Right lobe of liver (tissue), 4 donors: ENCODE results near the gene LRMDA.

Source experiments
- CTCF ChIP-seq, 4 donors: fragments of 200-600 bp in 3 of 4; fragments of 450-650 bp in 1 of 4; IDR thresholded peaks; one replicate each; pipeline versions ENCODE4 v1.5.1 to v1.8.0; 2016 to 2022; ENCODE audit warnings: antibody characterized with exemption in 4 of 4, mild to moderate bottlenecking in 2 of 4
- POLR2A ChIP-seq: fragments of 450-650 bp; IDR thresholded peaks from one replicate; pipeline ENCODE4 v1.6.1; 2017; ENCODE audit warnings: antibody characterized with exemption, mild to moderate bottlenecking
- donor health status: DM: no; HTN: no; CAD: no.
- donor health status: DM: no; HTN: no; CAD: no.
- donor health status: DM: no; HTN: yes; CAD: no.

- no peak for TF ChIP-seq CTCF (IDR thresholded peaks at IDR 0.05)
- TF ChIP-seq POLR2A = no peak
Measured at GRCh38 chr10:76299501-76299900, 868.1 kb downstream of the LRMDA start.
